A673 (cell line): Measurements from ENCODE around the gene LHFPL6. TPM values are rescaled to one million over a fixed set of nuclear protein-coding genes. Genes with fewer than 3 reads are reported as not detected.

ENCODE experiments used
- BruUV-seq: library from RNA; stranded (reverse); fragments of 400-500 nt; replicated peaks from 2 replicates; lab custom pipeline; 2021; lab: Mats Ljungman, UMichigan
- CTCF ChIA-PET: fragments of 300-600 bp; sonication (Branson Sonifier 250); formaldehyde crosslinking; loops from one replicate; lab custom pipeline; 2022; ENCODE audit warnings: antibody characterized with exemption; lab: Charles Lee
- POLR2A ChIA-PET: fragments of 300-600 bp; sonication (Branson Sonifier 250); formaldehyde crosslinking; loops from one replicate; lab custom pipeline; 2022; ENCODE audit warnings: antibody characterized with exemption; ENCODE audit not compliant: low non-redundant PET; lab: Charles Lee
- DNase-seq: peaks from one replicate; pipeline ENCODE4 v3.0.0-alpha.2; 2015; ENCODE audit warnings: low spot score
- H3K27ac ChIP-seq: fragments of 200-600 bp; sonication (generic); 2 replicates; pipeline ENCODE4 v1.5.1; 2016; ENCODE audit warnings: mixed run types, low read depth, mild to moderate bottlenecking, mixed read lengths, antibody characterized with exemption, low read length; ENCODE audit not compliant: poor library complexity, severe bottlenecking
- H3K27me3 ChIP-seq: fragments of 200-600 bp; sonication (generic); replicated peaks from 2 replicates; pipeline ENCODE4 v1.6.1; 2017; ENCODE audit warnings: mixed run types, low read depth, mild to moderate bottlenecking, mixed read lengths, antibody characterized with exemption, low read length; ENCODE audit not compliant: insufficient read depth, poor library complexity
- H3K36me3 ChIP-seq: fragments of 200-600 bp; sonication (generic); 2 replicates; pipeline ENCODE4 v1.6.1; 2016; ENCODE audit warnings: mixed run types, mild to moderate bottlenecking, mixed read lengths, antibody characterized with exemption, low read length; ENCODE audit not compliant: insufficient read depth, poor library complexity, severe bottlenecking
- H3K4me1 ChIP-seq: fragments of 200-600 bp; sonication (generic); 2 replicates; pipeline ENCODE4 v1.6.1; 2017; ENCODE audit warnings: mixed run types, mild to moderate bottlenecking, mixed read lengths, antibody characterized with exemption, low read length; ENCODE audit not compliant: insufficient read depth, poor library complexity, severe bottlenecking
- H3K4me3 ChIP-seq: fragments of 200-600 bp; sonication (generic); 2 replicates; pipeline ENCODE4 v1.5.1; 2016; ENCODE audit warnings: low read depth, mixed run types, mild to moderate bottlenecking, mixed read lengths, low read length; ENCODE audit not compliant: poor library complexity, severe bottlenecking
- H3K9me3 ChIP-seq: fragments of 200-600 bp; sonication (generic); 2 replicates; pipeline ENCODE4 v1.6.1; 2016; ENCODE audit warnings: mixed run types, low read depth, mild to moderate bottlenecking, mixed read lengths, antibody characterized with exemption, low read length; ENCODE audit not compliant: poor library complexity, severe bottlenecking
- CTCF ChIP-seq: fragments of 300-800, 200-600 bp; sonication (generic); conservative IDR thresholded peaks from 2 replicates; pipeline ENCODE4 v1.5.1; 2017; ENCODE audit warnings: low read depth, mild to moderate bottlenecking, antibody characterized with exemption, low read length, moderate library complexity, mixed read lengths
- EZH2 ChIP-seq: fragments of 200-600 bp; sonication (generic); IDR thresholded peaks from 2 replicates; pipeline ENCODE4 v1.6.1; 2017; ENCODE audit warnings: borderline replicate concordance, low read depth, mild to moderate bottlenecking, mixed read lengths, antibody characterized with exemption, low read length; ENCODE audit not compliant: poor library complexity, severe bottlenecking
- intact Hi-C: fragments of 100-400 bp; cut with micrococcal nuclease; formaldehyde crosslinking; loops from one replicate; pipeline ENCODE4 v1.10.0; 2022; ENCODE audit not compliant: unreplicated experiment
- total RNA-seq: library from RNA; stranded (reverse); gene quantifications from 2 replicates; pipeline ENCODE4 v1.2.3, GENCODE V29; 2021

LHFPL6 gene
- total RNA-seq, 1 experiment from 2014 or later = 63.9 TPM

GRCh38 chr13:39637890-39638289, 34.9 kb upstream of the LHFPL6 start:
- H3K27me3 ChIP-seq = no peaks in the 10 kb centered on the region
- no peaks in the 10 kb centered on the region for H3K4me1 ChIP-seq
- no peak overlapping the region for H3K4me3 ChIP-seq
- peaks cover 5% of the 10 kb centered on the region for H3K9me3 ChIP-seq
- no peak for TF ChIP-seq CTCF
- no peak for TF ChIP-seq EZH2
- no peak for DNase-seq
- ChIA-PET POLR2A (no interaction called here), CTCF (no interaction called here)
- no TSS peak for BruUV-seq
- intact Hi-C loops = no loop called here
- no peak overlapping the region for H3K27ac ChIP-seq
- H3K36me3 ChIP-seq = no peaks in the 10 kb centered on the region

GRCh38 chr13:39635564-39635963, 32.6 kb upstream of the LHFPL6 start:
- no peak overlapping the region for H3K4me3 ChIP-seq
- H3K27me3 ChIP-seq = no peaks in the 10 kb centered on the region
- DNase-seq = no peak
- H3K27ac ChIP-seq = no peak overlapping the region
- no TSS peak for BruUV-seq
- peaks cover 19% of the 10 kb centered on the region for H3K9me3 ChIP-seq
- intact Hi-C loops = no loop called here
- ChIA-PET POLR2A (no interaction called here), CTCF (no interaction called here)
- TF ChIP-seq CTCF (no peak), EZH2 (no peak)
- H3K36me3 ChIP-seq = no peaks in the 10 kb centered on the region
- no peaks in the 10 kb centered on the region for H3K4me1 ChIP-seq

GRCh38 chr13:39632994-39633393, 30.0 kb upstream of the LHFPL6 start:
- Histone ChIP-seq H3K4me3 (no peak overlapping the region), H3K9me3 (peaks cover 19% of the 10 kb centered on the region), H3K27ac (no peak overlapping the region), H3K36me3 (no peaks in the 10 kb centered on the region), H3K27me3 (no peaks in the 10 kb centered on the region), H3K4me1 (no peaks in the 10 kb centered on the region)
- intact Hi-C loops = no loop called here
- DNase-seq = no peak
- ChIA-PET CTCF (no interaction called here), POLR2A (no interaction called here)
- no TSS peak for BruUV-seq
- no peak for TF ChIP-seq EZH2
- TF ChIP-seq CTCF = no peak
